Left lung (tissue), 10 donors: ENCODE data around the gene RERE. TPM values are rescaled to one million over a fixed set of nuclear protein-coding genes. Genes with fewer than 3 reads are reported as not detected.

ENCODE experiments used
- ATAC-seq: fragments of 200-7000 bp; cut with Tn5 transposase; one replicate; pipeline ENCODE4 v1.9.1; 2020; ENCODE audit warnings: moderate library complexity
- DNase-seq, 4 donors: peaks; one replicate each; pipeline ENCODE4 v3.0.0-alpha.2; 2013 to 2020
- H3K27ac ChIP-seq, 2 donors: fragments of 200-600 bp; sonication (generic) in 1 of 2; one replicate each; pipeline versions ENCODE4 v1.5.0 to v1.8.0; 2020 to 2021
- H3K27me3 ChIP-seq, 2 donors: fragments of 200-600 bp; sonication (generic) in 1 of 2; one replicate each; pipeline versions ENCODE4 v1.5.0 to v1.8.0; 2020 to 2021
- H3K36me3 ChIP-seq, 2 donors: fragments of 200-600 bp; sonication (generic) in 1 of 2; one replicate each; pipeline versions ENCODE4 v1.5.0 to v1.8.0; 2020 to 2021
- H3K4me1 ChIP-seq, 2 donors: fragments of 200-600 bp; one replicate each; pipeline ENCODE4 v1.8.0; 2021
- H3K4me3 ChIP-seq, 2 donors: fragments of 200-600 bp; sonication (generic) in 1 of 2; one replicate each; pipeline versions ENCODE4 v1.5.0 to v1.8.0; 2020 to 2021; ENCODE audit warnings: mild to moderate bottlenecking in 1 of 2
- H3K9me3 ChIP-seq, 2 donors: fragments of 200-600 bp; sonication (generic) in 1 of 2; one replicate each; pipeline versions ENCODE4 v1.5.0 to v1.8.0; 2020 to 2021
- CTCF ChIP-seq, 2 donors: fragments of 200-600 bp; sonication (generic) in 1 of 2; IDR thresholded peaks; one replicate each; pipeline versions ENCODE4 v1.5.0 to v1.8.0; 2021; ENCODE audit warnings: antibody characterized with exemption in 2 of 2
- intact Hi-C, 2 donors: fragments of 100-400 bp; cut with DNase I; formaldehyde crosslinking; loops; one replicate each; pipeline versions ENCODE4 v1.11.2 to v1.14.2; 2022
- polyA plus RNA-seq, 6 donors: library from polyadenylated mRNA; unstranded; fragments of 120-200 nt; gene quantifications; one replicate each; pipeline ENCODE4 v1.2.1, GENCODE V29; 2013; ENCODE audit not compliant: insufficient read length in 6 of 6
- total RNA-seq, 2 donors: library from RNA; stranded (reverse); fragmentation: NEBNext Ultra II Directional; extraction: Animal tissue kit (Norgen Biotek cat#: 25700); gene quantifications; one replicate each; pipeline ENCODE4 v1.2.1, GENCODE V29; 2021
- donor health status: DM: no; HTN: yes; CAD: no.
- donor health status: DM: no; HTN: no; CAD: no.

RERE gene
- total and polyA plus RNA-seq, 8 donors = 73.3 to 135 (median 130) TPM

- peaks cover 3 to 10% of the 10 kb centered on the region in 2 donors for H3K4me1 ChIP-seq
- no peak overlapping the region for H3K4me3 ChIP-seq
- H3K9me3 ChIP-seq = no peaks in the 10 kb centered on the region
- no peaks in the 10 kb centered on the region for H3K27me3 ChIP-seq
- peak; percentile 71 to 85 for TF ChIP-seq CTCF (IDR thresholded peaks at IDR 0.05)
- ATAC-seq (peak; percentile 78), DNase-seq (peak in 3 of 4 donors; percentile 57 to 90 (median 79))
- H3K27ac ChIP-seq = no peak overlapping the region
- peaks cover 0 to 15% of the 10 kb centered on the region in 2 donors for H3K36me3 ChIP-seq
- intact Hi-C loops = no loop called here
Observed at GRCh38 chr1:8348777-8349472, 468.5 kb downstream of the RERE start.

- intact Hi-C loops = no loop called here
- H3K27ac ChIP-seq = no peak overlapping the region
- DNase-seq (peak in 1 of 4 donors; percentile 57), ATAC-seq (no peak)
- no peak for TF ChIP-seq CTCF (IDR thresholded peaks at IDR 0.05)
- H3K36me3 ChIP-seq = peaks cover 0 to 8% of the 10 kb centered on the region in 2 donors
- H3K27me3 ChIP-seq = no peaks in the 10 kb centered on the region
- no peaks in the 10 kb centered on the region for H3K9me3 ChIP-seq
- peaks cover under 1 to 16% of the 10 kb centered on the region in 2 donors for H3K4me1 ChIP-seq
- H3K4me3 ChIP-seq = no peak overlapping the region
Observed at GRCh38 chr1:8348047-8348776, 469.2 kb downstream of the RERE start.

- DNase-seq (peak in 1 of 4 donors; percentile 62), ATAC-seq (peak; percentile 8)
- Histone ChIP-seq H3K27me3 (no peaks in the 10 kb centered on the region), H3K9me3 (no peaks in the 10 kb centered on the region), H3K36me3 (peaks cover 0 to 2% of the 10 kb centered on the region in 2 donors), H3K4me1 (peaks cover 0 to 19% of the 10 kb centered on the region in 2 donors), H3K27ac (no peak overlapping the region), H3K4me3 (no peak overlapping the region)
- TF ChIP-seq CTCF (IDR thresholded peaks at IDR 0.05) = no peak
- intact Hi-C loops = no loop called here
Observed at GRCh38 chr1:8347635-8348034, 469.8 kb downstream of the RERE start.

GRCh38 chr1:8345621-8346415 is 471.6 kb downstream of the RERE start:
- intact Hi-C loops = no loop called here
- Histone ChIP-seq H3K27ac (no peak overlapping the region), H3K36me3 (no peaks in the 10 kb centered on the region), H3K4me1 (peaks cover 0 to 19% of the 10 kb centered on the region in 2 donors), H3K9me3 (no peaks in the 10 kb centered on the region), H3K27me3 (no peaks in the 10 kb centered on the region), H3K4me3 (no peak overlapping the region)
- DNase-seq = peak in 1 of 4 donors; percentile 58
- ATAC-seq = no peak
- no peak for TF ChIP-seq CTCF (IDR thresholded peaks at IDR 0.05)
